Measurements from ENCODE around the gene PPP1R11. TPM values are rescaled to one million over a fixed set of nuclear protein-coding genes. Genes with fewer than 3 reads are reported as not detected.

Gene PPP1R11
- total and polyA plus RNA-seq, 12 donors: 30.6 to 75.4 (median 46.8) TPM

DNA sequence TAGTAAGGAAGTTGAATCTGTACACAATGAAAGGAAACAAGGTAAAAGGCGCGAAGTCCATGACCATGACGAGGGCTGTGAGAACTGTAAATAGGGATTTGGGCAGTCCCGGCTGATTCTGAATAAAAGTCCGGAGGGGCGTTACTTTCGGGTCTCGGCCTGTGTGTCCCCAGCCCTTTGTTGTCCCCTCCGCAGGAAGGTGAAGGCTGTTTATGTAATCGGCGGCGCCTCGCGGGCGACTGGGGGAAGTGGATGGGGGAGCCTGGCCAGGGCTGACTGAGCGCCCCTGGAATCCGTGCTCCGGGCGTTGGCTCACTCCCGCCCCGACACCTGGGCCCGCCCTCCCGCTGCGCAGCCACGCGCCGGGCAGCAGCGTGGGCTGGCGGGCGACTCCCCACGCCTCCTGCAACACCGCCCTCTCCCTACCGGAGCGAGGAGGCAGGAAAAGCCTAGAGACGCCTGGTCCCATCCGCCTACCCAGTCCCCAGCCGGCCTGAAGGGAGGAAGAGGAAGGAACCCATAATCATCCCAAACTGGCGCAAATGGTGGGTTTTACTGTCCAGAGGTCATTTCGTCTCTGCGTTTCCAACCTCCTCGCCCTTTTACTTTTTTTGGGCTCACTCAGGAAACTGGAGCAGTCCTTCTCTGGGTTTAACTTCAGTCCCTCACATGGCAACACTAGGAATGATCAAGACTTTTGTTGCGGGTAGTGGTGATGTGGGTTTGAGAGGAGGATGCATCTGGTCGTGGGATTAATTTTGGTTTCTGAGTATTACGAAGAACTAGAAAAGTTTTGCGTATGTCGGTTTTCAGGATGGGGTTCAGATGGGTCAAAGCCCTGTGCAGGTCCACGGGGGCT lies 33.8 kb downstream of the PPP1R11 start:
- Histone ChIP-seq H3K9me3 (no peaks in the 10 kb centered on the region), H3K4me1 (peaks cover 9 to 41% (median 29%) of the 10 kb centered on the region in 9 donors), H3K27ac (peak overlapping the region in 8 of 10 donors; percentile 43 to 77 (median 64)), H3K36me3 (no peaks in the 10 kb centered on the region), H3K27me3 (peaks cover 4 to 80% (median 42%) of the 10 kb centered on the region in 7 donors), H3K4me3 (peak overlapping the region; percentile 5 to 58 (median 48))
- DNase-seq: peak; percentile 37 to 40
- WGBS, 2 donors: 3 to 4% methylated on average over 47 of the region's 47 CpGs
- TF ChIP-seq, protein P1, sequence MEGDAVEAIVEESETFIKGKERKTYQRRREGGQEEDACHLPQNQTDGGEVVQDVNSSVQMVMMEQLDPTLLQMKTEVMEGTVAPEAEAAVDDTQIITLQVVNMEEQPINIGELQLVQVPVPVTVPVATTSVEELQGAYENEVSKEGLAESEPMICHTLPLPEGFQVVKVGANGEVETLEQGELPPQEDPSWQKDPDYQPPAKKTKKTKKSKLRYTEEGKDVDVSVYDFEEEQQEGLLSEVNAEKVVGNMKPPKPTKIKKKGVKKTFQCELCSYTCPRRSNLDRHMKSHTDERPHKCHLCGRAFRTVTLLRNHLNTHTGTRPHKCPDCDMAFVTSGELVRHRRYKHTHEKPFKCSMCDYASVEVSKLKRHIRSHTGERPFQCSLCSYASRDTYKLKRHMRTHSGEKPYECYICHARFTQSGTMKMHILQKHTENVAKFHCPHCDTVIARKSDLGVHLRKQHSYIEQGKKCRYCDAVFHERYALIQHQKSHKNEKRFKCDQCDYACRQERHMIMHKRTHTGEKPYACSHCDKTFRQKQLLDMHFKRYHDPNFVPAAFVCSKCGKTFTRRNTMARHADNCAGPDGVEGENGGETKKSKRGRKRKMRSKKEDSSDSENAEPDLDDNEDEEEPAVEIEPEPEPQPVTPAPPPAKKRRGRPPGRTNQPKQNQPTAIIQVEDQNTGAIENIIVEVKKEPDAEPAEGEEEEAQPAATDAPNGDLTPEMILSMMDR (IDR thresholded peaks at IDR 0.05): peak in 2 of 9 donors; percentile 10 to 30
- intact Hi-C loops (cut with DNase I): loop anchor here in 6 of 10 donors (5.0 to 10.0 kb wide), 5 partner anchors 34 to 294 kb away; partner anchors contain the start of gene PPP1R11 (in 2 of the 6)
- ATAC-seq: peak; percentile 35 to 68 (median 54)

DNA sequence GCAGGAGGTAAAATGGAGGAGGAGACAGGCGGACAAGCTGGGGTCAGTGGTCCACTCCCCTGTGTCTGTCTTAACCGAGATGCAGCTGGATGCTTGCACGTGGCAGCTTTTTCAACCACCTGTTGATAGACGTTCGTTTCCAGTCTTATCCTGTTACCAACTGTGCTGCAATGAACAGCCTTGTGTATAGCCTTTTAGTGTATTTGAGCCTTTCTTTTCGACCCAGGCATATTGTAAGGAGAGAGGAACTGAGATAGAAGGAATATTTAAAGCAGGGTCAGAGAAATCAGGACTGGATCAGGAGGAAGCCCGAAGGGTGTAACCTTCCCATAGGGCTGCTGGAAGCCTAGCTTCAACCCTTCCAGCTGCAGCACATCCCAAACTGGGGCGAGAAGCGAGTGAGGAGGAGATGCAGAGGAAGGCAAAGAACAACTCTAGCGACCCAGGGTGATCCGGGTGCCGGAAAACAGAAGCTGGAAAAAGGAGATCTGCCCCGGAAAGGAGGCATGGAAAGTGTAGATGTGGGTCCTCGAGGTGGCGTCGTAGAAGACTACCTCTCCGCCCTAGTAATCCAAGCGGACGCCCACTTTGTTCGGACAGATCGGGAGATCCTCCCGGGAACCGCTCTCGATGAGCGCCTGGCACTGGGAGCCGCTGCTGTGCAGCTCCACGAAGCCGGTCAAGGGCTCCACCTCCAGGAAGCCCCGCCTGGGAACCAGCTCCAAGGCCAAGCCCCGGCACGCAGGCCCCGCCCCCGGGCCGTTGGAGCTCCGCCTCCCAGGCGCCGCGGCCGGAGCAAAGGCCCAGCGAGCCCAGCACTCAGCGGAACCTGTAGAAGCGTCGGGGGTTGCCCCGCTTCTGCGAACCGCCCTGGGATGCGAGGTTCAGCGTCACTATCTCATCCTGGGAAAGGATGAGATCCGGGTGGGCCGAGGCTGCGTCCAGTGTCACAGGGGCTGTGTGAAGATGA lies 34.7 kb downstream of the PPP1R11 start:
- 2% methylated on average over 49 to 51 of the region's 51 CpGs for WGBS, 2 donors
- H3K27ac ChIP-seq: peak overlapping the region in 9 of 10 donors; percentile 50 to 83 (median 65)
- peak; percentile 94 to 97 (median 96) for ATAC-seq
- H3K9me3 ChIP-seq: no peaks in the 10 kb centered on the region
- DNase-seq: peak; percentile 91 to 94
- peaks cover 9 to 39% (median 29%) of the 10 kb centered on the region in 9 donors for H3K4me1 ChIP-seq
- H3K27me3 ChIP-seq: peaks cover 4 to 82% (median 49%) of the 10 kb centered on the region in 7 donors
- peak overlapping the region in 9 of 10 donors; percentile 31 to 58 (median 52) for H3K4me3 ChIP-seq
- TF ChIP-seq, protein P1 (IDR thresholded peaks at IDR 0.05): peak in 6 of 9 donors; percentile 5 to 50 (median 32)
- no peaks in the 10 kb centered on the region for H3K36me3 ChIP-seq
- intact Hi-C loops (cut with DNase I): loop anchor here in 8 of 10 donors (1.0 to 10.0 kb wide), 8 partner anchors 29 to 293 kb away; partner anchors contain the start of gene PPP1R11 (in 6 of the 8)

GRCh38 chr6:30102414-30102969 lies 35.5 kb downstream of the PPP1R11 start:
- WGBS, 2 donors: 39 to 44% methylated on average over 15 of the region's 15 CpGs
- H3K36me3 ChIP-seq: no peaks in the 10 kb centered on the region
- peak overlapping the region in 9 of 10 donors; percentile 31 to 58 (median 55) for H3K4me3 ChIP-seq
- peaks cover 4 to 80% (median 45%) of the 10 kb centered on the region in 7 donors for H3K27me3 ChIP-seq
- H3K27ac ChIP-seq: peak overlapping the region in 9 of 10 donors; percentile 50 to 83 (median 65)
- TF ChIP-seq, protein P1 (IDR thresholded peaks at IDR 0.05): no peak
- H3K9me3 ChIP-seq: no peaks in the 10 kb centered on the region
- intact Hi-C loops (cut with DNase I): loop anchor here in 8 of 10 donors (1.0 to 10.0 kb wide), 8 partner anchors 28 to 292 kb away; partner anchors contain the start of gene PPP1R11 (in 6 of the 8)
- DNase-seq: no peak
- peak in 5 of 8 donors; percentile 2 to 17 (median 7) for ATAC-seq
- H3K4me1 ChIP-seq: peaks cover 9 to 39% (median 29%) of the 10 kb centered on the region in 9 donors
